GM08714 (cell line): ENCODE measurements around the gene AKAP13.

Source experiments
- H3K4me3 ChIP-seq: fragments of 200-500 bp; sonication (Bioruptor generic); 2 replicates; pipeline ENCODE4 v1.5.1; 2014; ENCODE audit warnings: mild to moderate bottlenecking, low read length, inconsistent platforms
- ZNF274 ChIP-seq: IDR thresholded peaks from 2 replicates; pipeline ENCODE4 v1.6.1; 2012; ENCODE audit warnings: mild to moderate bottlenecking, low read depth, low read length

The AKAP13 gene

DNA sequence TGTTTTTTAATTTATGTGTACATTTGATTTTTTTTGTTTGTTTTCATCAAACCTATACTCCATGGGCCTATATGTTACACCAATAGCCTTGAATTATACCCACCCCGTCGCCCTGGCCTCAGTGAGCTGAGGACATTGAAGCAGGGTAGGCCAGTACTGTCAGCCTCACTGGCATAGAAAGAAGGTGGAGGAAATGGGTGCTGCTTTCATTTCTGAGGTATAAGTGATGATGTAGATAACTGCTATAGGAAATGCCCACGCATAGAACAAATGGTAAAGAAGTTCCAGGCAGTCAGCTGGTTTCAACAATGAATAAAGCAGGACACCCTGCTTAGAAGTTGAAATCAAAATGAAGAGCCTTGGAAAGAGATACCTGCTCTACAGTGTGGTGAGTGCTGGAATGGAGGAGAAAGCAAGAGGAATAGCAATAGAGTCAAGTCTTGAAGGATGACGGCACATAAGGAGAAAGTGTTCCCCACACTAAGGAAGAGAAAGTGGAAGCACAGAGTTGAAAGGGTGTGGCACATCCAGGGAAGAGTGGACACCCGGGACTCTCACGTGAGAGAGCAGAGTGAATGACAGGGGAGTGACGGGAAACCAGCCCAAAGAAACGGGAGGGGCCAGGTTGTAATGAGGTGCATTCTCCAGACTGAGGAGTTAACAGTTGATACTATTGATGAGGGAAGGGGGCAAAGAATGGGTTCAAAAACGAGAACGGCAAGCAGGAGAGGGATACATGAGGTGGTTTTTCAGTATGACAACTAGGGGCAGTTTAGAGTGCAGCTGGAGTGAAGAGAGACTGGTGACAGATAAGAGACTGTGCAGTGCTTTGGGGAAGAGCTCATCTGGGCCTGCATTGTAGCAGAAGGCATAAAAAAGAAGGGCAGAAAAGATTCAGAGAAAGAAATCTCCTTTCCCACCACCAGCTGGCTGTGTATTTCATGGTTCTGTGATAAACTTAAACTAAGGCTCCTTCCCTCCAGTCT, 343.9 kb downstream of the AKAP13 start:
- no peak overlapping the region for H3K4me3 ChIP-seq

DNA sequence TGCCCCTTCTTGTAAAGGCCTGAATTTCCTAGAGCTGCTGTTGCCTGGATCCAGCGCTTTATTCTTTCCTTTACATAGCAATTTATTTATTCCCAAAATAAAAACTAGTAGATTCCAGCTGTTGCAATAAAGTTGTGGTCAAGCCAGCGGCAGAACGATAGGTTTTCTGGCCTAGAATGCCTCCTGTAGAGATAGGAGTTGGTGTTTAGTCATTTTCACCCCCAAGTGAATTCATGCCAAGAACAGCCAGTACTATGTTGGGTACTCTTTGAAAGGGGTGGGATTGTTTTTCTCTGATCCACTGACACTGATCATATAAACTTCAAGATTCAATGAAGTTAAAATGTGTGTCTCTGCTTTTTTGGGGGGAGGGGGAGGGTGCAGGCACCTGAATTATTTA, 344.6 kb downstream of the AKAP13 start:
- no peak for TF ChIP-seq ZNF274
- H3K4me3 ChIP-seq: no peak overlapping the region

More for the DNA sequence above, 343.9 kb downstream of the AKAP13 start:
- TF ChIP-seq ZNF274: no peak

DNA sequence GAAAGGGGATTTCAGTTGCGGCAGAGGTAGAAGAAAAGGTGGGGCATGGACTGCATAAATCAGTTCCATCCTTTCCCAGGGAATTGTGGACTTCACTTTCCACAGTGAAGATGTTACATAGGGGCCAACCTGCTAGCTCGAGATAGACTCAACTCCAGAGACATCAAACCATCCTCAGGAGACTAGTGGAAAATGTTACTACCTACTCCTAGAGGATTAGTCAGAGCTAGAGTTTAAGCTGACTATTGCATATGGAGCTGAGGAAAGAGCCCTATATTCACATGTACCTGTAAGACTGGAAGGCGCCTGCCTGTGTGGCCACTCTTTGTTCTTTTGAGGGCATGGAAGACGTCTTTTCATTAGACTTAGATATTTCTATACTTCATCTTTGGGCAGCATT, 345.2 kb downstream of the AKAP13 start:
- no peak overlapping the region for H3K4me3 ChIP-seq
- no peak for TF ChIP-seq ZNF274

DNA sequence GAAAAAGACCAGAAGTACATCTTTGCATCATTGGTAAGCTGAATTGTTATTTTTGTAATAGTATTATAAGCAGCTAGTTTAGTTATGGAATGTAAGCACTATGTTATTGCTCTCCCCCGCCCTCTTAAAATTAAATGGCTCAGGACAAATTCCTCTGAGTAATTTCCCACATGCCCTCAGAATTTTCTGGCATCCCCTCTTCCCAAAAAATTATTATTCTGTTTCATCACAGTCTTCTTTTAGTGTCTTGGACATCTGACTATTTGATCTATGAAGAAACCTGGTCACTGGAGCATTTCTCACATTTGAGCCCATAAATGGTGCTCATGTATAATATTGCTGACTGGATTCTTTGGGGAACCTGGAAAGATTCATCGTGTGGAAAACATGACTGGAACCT, 346.1 kb downstream of the AKAP13 start:
- H3K4me3 ChIP-seq: no peak overlapping the region
- no peak for TF ChIP-seq ZNF274

DNA sequence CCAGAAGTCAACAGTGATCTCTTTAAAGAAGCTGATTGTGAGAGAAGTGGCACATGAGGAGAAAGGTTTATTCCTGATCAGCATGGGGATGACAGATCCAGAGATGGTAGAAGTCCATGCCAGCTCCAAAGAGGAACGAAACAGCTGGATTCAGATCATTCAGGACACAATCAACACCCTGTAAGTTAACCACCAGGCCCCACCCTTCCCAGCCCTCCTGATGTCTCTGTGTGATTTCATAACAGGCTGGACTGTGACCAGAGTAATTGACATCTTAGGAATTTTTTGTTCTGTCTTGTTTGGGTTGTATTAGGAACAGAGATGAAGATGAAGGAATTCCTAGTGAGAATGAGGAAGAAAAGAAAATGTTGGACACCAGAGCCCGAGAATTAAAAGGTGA, 346.7 kb downstream of the AKAP13 start:
- no peak for TF ChIP-seq ZNF274
- no peak overlapping the region for H3K4me3 ChIP-seq

DNA sequence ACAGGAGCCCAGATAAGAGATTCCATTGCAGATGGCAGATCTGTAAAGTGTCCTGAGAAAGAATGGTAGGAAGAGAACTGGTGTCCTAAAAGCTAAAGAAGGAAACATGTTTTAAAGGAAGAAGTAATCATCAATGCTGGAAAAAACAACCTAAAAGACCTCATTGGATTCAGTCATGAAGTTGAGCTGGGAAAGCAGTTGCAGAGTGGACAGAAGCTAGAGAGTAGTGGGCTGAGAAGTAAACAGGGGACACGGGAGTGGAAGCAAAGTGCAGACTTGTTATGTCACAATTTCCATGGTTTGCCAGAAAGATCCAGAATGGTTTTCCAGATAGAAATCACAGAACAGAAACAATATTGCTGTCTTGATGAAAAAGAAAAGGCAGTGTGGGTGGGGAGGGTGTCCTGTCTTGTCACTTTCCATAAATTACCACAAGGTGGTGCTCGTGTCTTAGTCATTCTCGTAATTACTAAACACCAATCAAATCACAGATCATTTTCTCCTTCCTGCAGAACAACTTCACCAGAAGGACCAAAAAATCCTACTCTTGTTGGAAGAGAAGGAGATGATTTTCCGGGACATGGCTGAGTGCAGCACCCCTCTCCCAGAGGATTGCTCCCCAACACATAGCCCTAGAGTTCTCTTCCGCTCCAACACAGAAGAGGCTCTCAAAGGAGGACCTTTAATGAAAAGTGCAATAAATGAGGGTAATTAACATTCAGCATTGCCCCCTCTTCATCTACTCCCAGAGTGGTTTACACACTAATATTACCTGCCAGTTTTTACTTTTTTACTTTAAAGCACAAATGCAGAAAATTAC, 349.8 kb downstream of the AKAP13 start:
- TF ChIP-seq ZNF274: no peak
- no peak overlapping the region for H3K4me3 ChIP-seq

DNA sequence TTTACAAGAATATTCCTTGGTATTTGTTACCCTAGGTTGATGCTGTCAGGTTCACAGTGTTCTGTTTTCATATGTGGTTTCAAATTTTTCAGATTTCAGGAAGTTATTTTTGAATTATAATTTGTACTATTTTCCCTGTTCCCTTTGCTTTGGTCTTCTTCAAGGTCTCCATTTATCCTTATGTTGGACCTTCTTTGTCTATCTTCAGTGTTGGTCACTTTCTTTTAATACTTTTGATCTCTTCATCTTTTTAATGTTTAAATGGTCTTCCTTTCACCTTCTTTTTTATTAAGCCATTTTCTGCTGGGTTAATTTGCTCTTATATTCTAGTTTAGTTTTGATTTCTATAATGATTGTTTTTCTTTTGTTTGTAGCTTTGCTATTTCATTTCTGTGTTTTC, 353.0 kb downstream of the AKAP13 start:
- no peak for TF ChIP-seq ZNF274
- H3K4me3 ChIP-seq: no peak overlapping the region

DNA sequence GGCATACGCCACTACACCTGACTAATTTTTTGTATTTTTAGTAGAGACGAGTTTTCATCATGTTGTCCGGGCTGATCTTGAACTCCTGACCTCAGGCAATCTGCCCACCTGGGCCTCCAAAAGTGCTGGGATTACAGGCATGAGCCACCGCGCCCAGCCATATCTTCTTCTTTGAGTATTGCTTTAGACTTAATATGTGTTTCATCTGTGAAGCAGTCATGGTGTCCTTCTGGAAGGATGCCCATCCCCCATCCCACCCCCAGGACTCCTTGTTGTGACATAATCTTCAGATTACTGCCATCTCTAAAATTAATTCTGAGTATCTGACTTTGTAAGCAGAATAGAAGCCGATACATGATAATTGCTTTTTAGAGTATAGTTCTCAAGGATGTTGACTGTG, 356.7 kb downstream of the AKAP13 start:
- no peak for TF ChIP-seq ZNF274
- no peak overlapping the region for H3K4me3 ChIP-seq

DNA sequence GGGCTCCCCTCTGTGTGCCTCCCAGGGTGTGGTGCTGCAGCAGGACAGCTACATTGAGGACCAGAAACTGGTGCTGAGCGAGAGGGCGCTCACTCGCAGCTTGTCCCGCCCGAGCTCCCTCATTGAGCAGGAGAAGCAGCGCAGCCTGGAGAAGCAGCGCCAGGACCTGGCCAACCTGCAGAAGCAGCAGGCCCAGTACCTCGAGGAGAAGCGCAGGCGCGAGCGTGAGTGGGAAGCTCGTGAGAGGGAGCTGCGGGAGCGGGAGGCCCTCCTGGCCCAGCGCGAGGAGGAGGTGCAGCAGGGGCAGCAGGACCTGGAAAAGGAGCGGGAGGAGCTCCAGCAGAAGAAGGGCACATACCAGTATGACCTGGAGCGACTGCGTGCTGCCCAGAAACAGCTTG, 360.6 kb downstream of the AKAP13 start:
- H3K4me3 ChIP-seq: no peak overlapping the region
- no peak for TF ChIP-seq ZNF274

DNA sequence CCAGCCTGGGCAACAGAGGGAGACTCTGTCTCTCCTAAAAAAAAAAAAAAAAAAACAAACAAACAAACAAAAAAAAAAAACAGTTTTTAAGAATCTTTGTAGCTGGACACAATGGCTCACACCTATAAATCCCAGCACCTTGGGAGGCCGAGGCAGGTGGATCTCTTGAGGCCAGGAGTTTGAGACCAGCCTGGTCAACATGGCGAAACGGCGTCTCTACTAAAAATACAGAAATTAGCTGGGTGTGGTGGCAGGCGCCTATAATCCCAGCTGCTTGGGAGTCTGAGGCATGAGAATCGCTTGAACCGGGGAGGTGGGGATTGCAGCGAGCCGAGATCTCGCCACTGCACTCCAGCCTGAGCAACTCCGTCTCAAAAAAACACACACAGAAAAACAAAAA, 361.3 kb downstream of the AKAP13 start:
- H3K4me3 ChIP-seq: no peak overlapping the region
- TF ChIP-seq ZNF274: no peak

DNA sequence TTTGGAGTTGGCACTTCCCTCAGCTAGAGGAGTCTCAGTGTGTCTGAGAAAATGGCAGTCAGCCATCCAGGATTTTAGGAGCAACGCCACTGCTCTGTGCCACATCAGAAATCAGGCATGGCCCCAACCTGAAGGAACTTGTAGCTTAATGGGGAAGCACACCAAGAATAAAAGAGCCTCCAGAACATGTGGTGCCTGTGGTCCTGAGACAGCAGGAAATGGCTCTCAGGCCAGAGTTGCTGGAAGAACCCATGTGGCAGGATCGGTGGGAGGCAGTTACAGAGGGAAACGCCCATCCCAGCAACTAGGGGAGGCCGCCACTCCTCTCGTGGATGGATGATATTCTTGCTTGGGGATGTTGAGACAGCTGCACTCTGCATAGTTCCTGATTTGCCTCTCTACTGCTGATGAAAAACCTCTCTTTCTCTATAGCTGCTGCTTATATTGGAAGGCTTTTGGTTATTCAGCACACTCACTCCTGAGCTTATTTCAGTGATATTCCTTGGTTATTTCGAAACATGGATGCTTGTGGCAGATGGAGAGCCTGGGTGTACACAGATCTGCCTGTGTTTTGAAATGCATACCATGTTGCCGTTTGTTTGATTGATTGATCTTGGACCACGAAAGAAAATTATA, 361.9 kb downstream of the AKAP13 start:
- H3K4me3 ChIP-seq: no peak overlapping the region
- no peak for TF ChIP-seq ZNF274

DNA sequence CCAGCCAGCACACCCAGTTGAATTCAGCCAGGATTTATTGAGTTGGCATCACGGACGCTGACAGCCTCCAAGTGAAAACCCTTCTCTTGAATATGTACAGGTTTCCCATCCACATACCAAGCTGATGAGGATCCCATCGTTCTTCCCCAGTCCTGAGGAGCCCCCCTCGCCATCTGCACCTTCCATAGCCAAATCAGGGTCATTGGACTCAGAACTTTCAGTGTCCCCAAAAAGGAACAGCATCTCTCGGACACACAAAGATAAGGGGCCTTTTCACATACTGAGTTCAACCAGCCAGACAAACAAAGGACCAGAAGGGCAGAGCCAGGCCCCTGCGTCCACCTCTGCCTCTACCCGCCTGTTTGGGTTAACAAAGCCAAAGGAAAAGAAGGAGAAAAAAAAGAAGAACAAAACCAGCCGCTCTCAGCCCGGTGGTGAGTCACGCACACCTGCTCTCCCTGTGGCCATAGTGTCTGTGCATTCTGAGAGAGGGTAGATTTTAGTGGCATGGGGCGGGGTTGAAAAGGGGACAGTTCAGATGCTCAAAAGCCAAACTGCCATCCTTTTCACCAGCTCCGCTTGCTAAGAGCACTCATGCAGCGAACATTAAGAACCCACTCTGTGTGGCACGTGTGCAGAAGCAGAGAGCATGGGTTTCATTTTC, 363.1 kb downstream of the AKAP13 start:
- TF ChIP-seq ZNF274: no peak
- no peak overlapping the region for H3K4me3 ChIP-seq

DNA sequence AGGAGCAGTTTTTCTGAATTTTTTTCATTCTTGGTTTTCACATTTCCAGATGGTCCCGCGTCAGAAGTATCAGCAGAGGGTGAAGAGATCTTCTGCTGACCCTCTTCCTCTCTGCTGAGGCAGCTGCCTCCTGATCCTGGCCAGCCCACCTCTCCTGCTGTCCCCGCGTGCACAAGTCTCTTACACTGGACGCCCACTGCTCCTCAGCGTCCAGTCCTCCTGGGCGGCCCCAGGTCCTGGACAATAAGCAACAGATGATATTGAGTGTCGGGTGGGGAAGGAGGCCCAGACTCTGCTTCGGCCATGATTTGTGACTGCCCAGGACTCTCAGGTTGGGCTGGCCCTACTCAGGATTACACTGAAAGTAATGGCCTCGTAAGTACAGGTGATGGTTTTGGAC, 364.2 kb downstream of the AKAP13 start:
- H3K4me3 ChIP-seq: no peak overlapping the region
- TF ChIP-seq ZNF274: no peak

DNA sequence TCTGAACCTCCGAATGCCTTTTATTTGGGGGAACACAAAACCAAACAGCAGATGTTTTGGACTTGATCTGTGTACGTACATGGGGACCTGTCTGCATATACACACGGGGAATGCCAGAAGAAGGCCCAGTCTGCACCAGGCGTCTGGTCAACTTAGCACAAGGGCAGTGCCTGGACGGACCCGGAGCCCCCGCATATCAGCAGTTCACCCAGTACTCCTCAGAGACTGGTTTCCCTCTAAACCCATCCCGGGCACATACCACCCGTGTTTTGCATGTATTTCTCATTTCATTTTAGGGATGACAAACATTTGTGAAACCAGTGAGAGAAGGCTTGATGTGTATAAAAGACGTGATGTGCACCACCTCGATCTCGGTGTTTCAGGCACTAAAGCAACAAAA, 364.6 kb downstream of the AKAP13 start:
- no peak overlapping the region for H3K4me3 ChIP-seq
- no peak for TF ChIP-seq ZNF274
